Right lobe of liver (tissue), 6 donors: Measurements from ENCODE around the gene SPAG7. TPM values are rescaled to one million over a fixed set of nuclear protein-coding genes. Genes with fewer than 3 reads are reported as not detected.
A peak's percentile ranks its signal among the peaks of the same experiment; 100 is the strongest.

Source experiments
- ATAC-seq, 4 donors: fragments of 200-7000 bp; cut with Tn5 transposase; one replicate each; pipeline ENCODE4 v1.9.1; 2020; ENCODE audit warnings: mild to moderate bottlenecking in 4 of 4, moderate library complexity in 4 of 4
- DNase-seq, 3 donors: peaks; one replicate each; pipeline ENCODE4 v3.0.0-alpha.2; 2020
- H3K27ac ChIP-seq, 3 donors: fragments of 200-600 bp; one replicate each; pipeline ENCODE4 v1.8.0; 2022
- H3K27me3 ChIP-seq, 2 donors: fragments of 200-600 bp; one replicate each; pipeline ENCODE4 v1.8.0; 2022
- H3K36me3 ChIP-seq, 4 donors: fragments of 200-600 bp; sonication (generic) in 1 of 4; one replicate each; pipeline versions ENCODE4 v1.5.1 to v1.8.0; 2017 to 2022; ENCODE audit warnings: control low read depth in 1 of 4
- H3K4me1 ChIP-seq, 4 donors: fragments of 200-600 bp; sonication (generic) in 1 of 4; one replicate each; pipeline versions ENCODE4 v1.5.1 to v1.8.0; 2017 to 2022; ENCODE audit warnings: control low read depth in 1 of 4
- H3K4me3 ChIP-seq, 3 donors: fragments of 200-600 bp; one replicate each; pipeline ENCODE4 v1.8.0; 2022
- H3K9me3 ChIP-seq, 4 donors: fragments of 200-600 bp; sonication (generic) in 1 of 4; one replicate each; pipeline versions ENCODE4 v1.5.1 to v1.8.0; 2017 to 2022; ENCODE audit warnings: control low read depth in 1 of 4
- CTCF ChIP-seq, 4 donors: fragments of 200-600 bp in 3 of 4; fragments of 450-650 bp in 1 of 4; IDR thresholded peaks; one replicate each; pipeline versions ENCODE4 v1.5.1 to v1.8.0; 2016 to 2022; ENCODE audit warnings: antibody characterized with exemption in 4 of 4, mild to moderate bottlenecking in 2 of 4
- POLR2A ChIP-seq: fragments of 450-650 bp; IDR thresholded peaks from one replicate; pipeline ENCODE4 v1.6.1; 2017; ENCODE audit warnings: antibody characterized with exemption, mild to moderate bottlenecking
- WGBS: methylation state at CpG from one replicate; pipeline ENCODE4 v1.1.6; 2018; ENCODE audit warnings: low coverage, low lambda C conversion rate; ENCODE audit not compliant: insufficient coverage; ENCODE audit errors: missing lambda C conversion rate; 5-methylcytosine and 5-hydroxymethylcytosine counted together
- intact Hi-C, 2 donors: fragments of 100-400 bp; cut with DNase I; formaldehyde crosslinking; loops; one replicate each; pipeline versions ENCODE4 v1.11.2 to v1.14.1; 2022
- total RNA-seq, 6 experiments: library from RNA; depleted of rRNA in 2 of 6; stranded (reverse); fragments of >200 nt in 2 of 6; fragmentation: NEBNext Ultra II Directional in 3 of 6; extraction: Animal tissue kit (Norgen Biotek cat#: 25700) in 3 of 6; gene quantifications; one replicate each; pipeline versions ENCODE4 v1.1.0 to v1.2.4, GENCODE V29; 2016 to 2023
- donor health status: DM: no; HTN: yes; CAD: no.
- donor health status: DM: no; HTN: no; CAD: no.
- donor health status: DM: no; HTN: no; CAD: no.
- donor health status: DM: no; HTN: yes; CAD: no.
- donor health status: DM: no; HTN: yes; CAD: no.

The SPAG7 gene
- total RNA-seq, 6 experiments from 2014 or later = 22.3 to 33.9 (median 26.4) TPM

- TF ChIP-seq CTCF (IDR thresholded peaks at IDR 0.05) = no peak
- no peak for TF ChIP-seq POLR2A
- H3K4me3 ChIP-seq = no peak overlapping the region
- H3K9me3 ChIP-seq = no peaks in the 10 kb centered on the region
- no peak for ATAC-seq
- DNase-seq = no peak
- WGBS = 97% methylated on average over 8 of the region's 9 CpGs
- H3K4me1 ChIP-seq = peaks cover 0 to 20% (median 8%) of the 10 kb centered on the region in 4 donors
- intact Hi-C loops = no loop called here
- H3K36me3 ChIP-seq = peaks cover 0 to 6% (median 0%) of the 10 kb centered on the region in 4 donors
- no peaks in the 10 kb centered on the region for H3K27me3 ChIP-seq
- no peak overlapping the region for H3K27ac ChIP-seq
Measured at GRCh38 chr17:4960279-4960922, 7.2 kb downstream of the SPAG7 start.

GRCh38 chr17:4959261-4959965 lies 8.2 kb downstream of the SPAG7 start:
- H3K27me3 ChIP-seq = no peaks in the 10 kb centered on the region
- ATAC-seq (peak in 1 of 4 donors; percentile 35), DNase-seq (no peak)
- H3K4me1 ChIP-seq = peaks cover 0 to 20% (median 8%) of the 10 kb centered on the region in 4 donors
- peaks cover 0 to 6% (median 0%) of the 10 kb centered on the region in 4 donors for H3K36me3 ChIP-seq
- H3K9me3 ChIP-seq = no peaks in the 10 kb centered on the region
- TF ChIP-seq POLR2A = no peak
- no peak for TF ChIP-seq CTCF (IDR thresholded peaks at IDR 0.05)
- no peak overlapping the region for H3K4me3 ChIP-seq
- intact Hi-C loops = no loop called here
- no peak overlapping the region for H3K27ac ChIP-seq
- WGBS = 50% methylated on average over 10 of the region's 18 CpGs

- no peaks in the 10 kb centered on the region for H3K27me3 ChIP-seq
- H3K4me1 ChIP-seq = peaks cover 0 to 20% (median 8%) of the 10 kb centered on the region in 4 donors
- H3K9me3 ChIP-seq = no peaks in the 10 kb centered on the region
- peak; percentile 78 to 95 (median 86) for ATAC-seq
- TF ChIP-seq CTCF (IDR thresholded peaks at IDR 0.05) = no peak
- TF ChIP-seq POLR2A = no peak
- DNase-seq = peak in 2 of 3 donors; percentile 72 to 79
- intact Hi-C loops = no loop called here
- H3K36me3 ChIP-seq = peaks cover 0 to 6% (median 0%) of the 10 kb centered on the region in 4 donors
- no peak overlapping the region for H3K4me3 ChIP-seq
- H3K27ac ChIP-seq = peak overlapping the region in 1 of 3 donors; percentile 62
- WGBS = 30% methylated on average over 3 of the region's 3 CpGs
Measured at GRCh38 chr17:4958102-4958501, 9.5 kb downstream of the SPAG7 start.

GRCh38 chr17:4956493-4957061 lies 11.0 kb downstream of the SPAG7 start:
- DNase-seq = no peak
- Histone ChIP-seq H3K27me3 (no peaks in the 10 kb centered on the region), H3K4me1 (peaks cover 0 to 20% (median 8%) of the 10 kb centered on the region in 4 donors), H3K27ac (no peak overlapping the region), H3K4me3 (no peak overlapping the region), H3K9me3 (no peaks in the 10 kb centered on the region), H3K36me3 (peaks cover 0 to 6% (median 0%) of the 10 kb centered on the region in 4 donors)
- ATAC-seq = no peak
- WGBS = 96% methylated on average over 4 of the region's 10 CpGs
- TF ChIP-seq POLR2A = no peak
- TF ChIP-seq CTCF (IDR thresholded peaks at IDR 0.05) = peak in 1 of 4 donors; percentile 11
- intact Hi-C loops = no loop called here
